ENCODE data around the gene TULP1. TPM values are rescaled to one million over a fixed set of nuclear protein-coding genes. Genes with fewer than 3 reads are reported as not detected.

Gene TULP1
- total and polyA plus RNA-seq, 2 of the 8 experiments (the other 6 are each of a cell fraction or from before 2014, with no cell fraction given): 3.2 to 6.8 TPM

DNA sequence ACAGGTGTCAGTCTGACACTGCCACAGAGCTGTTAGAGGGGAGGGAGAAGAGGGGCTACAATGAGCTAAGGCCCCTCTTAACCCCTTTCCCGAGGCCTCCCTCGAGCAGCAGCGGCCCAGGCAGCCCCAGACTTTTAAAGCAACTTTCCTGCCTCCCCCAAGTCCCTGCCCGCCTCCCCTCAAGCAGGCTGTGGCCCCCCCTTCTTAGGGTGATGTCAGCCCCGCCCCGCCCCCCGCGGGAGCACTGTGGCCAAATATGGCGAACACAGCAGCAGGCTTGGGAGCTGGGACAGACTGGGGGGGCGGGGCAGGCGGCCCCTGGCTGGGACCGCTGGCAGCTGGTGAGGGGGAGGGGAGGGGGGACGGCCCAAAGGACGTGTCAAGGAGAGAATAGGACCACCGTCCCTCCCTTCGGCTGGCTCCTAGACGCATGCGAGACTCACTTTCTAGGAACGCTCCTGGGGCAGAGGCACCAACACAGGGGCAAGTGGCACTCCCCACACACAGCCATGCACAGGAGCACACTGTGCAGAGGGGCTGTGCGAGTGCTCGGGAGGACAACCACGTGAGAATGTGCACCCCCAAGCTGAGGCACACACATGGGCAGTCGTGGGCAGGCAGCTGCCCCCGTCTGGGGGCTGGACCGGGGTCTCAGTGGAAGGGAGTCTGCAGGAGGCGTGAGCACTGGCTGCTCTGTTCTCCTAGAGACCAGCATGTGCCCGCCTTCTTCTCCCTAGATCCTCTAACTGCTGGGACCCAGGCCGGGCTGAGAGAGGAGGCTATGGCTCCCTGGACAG lies 22.5 kb downstream of the TULP1 start (continued):
- no peak for TF ChIP-seq HDAC6 (IDR thresholded peaks at IDR 0.05; ENCODE audit: low read depth, low read length)
- TF ChIP-seq POLR2AphosphoS5 (IDR thresholded peaks at IDR 0.05; ENCODE audit: low read depth, low read length): peak; percentile 61
- no peak for TF ChIP-seq GTF2F1 (IDR thresholded peaks at IDR 0.05; ENCODE audit: borderline replicate concordance, low read depth, low read length)
- TF ChIP-seq SIRT6 (IDR thresholded peaks at IDR 0.05; ENCODE audit: low read length): no peak
- peak; percentile 62; the same call in 1 of the 2 replicates for TF ChIP-seq TCF12 (IDR thresholded peaks at IDR 0.05; ENCODE audit: low read depth, low read length)
- no peak; a peak in 1 of 3 replicates for TF ChIP-seq POLR2A (IDR thresholded peaks at IDR 0.05; ENCODE audit: control extremely low read depth in 1 of 2, low read depth in 2 of 2, low read length in 2 of 2)
- TF ChIP-seq KDM1A (IDR thresholded peaks at IDR 0.05; ENCODE audit: borderline replicate concordance, low read length): peak; percentile 30; the same call in 1 of the 2 replicates
- no peak for TF ChIP-seq EGR1 (IDR thresholded peaks at IDR 0.05; ENCODE audit: borderline replicate concordance, low read depth, low read length)
- 0 out of 2 replicates have a peak, but pooled peaks have one; percentile 37 for TF ChIP-seq JUN (IDR thresholded peaks at IDR 0.05; ENCODE audit: low read depth, low read length)
- TF ChIP-seq TAF7 (optimal IDR thresholded peaks at IDR 0.05; ENCODE audit: borderline replicate concordance, low read depth, low read length): peak; percentile 8
- TF ChIP-seq POU5F1 (IDR thresholded peaks at IDR 0.05; ENCODE audit: low read depth, low read length): no peak
- TF ChIP-seq SIX5 (IDR thresholded peaks at IDR 0.05; ENCODE audit: low read depth, low read length): no peak
- TF ChIP-seq KDM5A (IDR thresholded peaks at IDR 0.05; ENCODE audit: low read length): no peak
- TF ChIP-seq, protein P1, sequence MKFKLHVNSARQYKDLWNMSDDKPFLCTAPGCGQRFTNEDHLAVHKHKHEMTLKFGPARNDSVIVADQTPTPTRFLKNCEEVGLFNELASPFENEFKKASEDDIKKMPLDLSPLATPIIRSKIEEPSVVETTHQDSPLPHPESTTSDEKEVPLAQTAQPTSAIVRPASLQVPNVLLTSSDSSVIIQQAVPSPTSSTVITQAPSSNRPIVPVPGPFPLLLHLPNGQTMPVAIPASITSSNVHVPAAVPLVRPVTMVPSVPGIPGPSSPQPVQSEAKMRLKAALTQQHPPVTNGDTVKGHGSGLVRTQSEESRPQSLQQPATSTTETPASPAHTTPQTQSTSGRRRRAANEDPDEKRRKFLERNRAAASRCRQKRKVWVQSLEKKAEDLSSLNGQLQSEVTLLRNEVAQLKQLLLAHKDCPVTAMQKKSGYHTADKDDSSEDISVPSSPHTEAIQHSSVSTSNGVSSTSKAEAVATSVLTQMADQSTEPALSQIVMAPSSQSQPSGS (IDR thresholded peaks at IDR 0.05; ENCODE audit: low read length): peak; percentile 60; the same call in 1 of the 2 replicates
- peak; percentile 64 for TF ChIP-seq ASH2L (IDR thresholded peaks at IDR 0.05; ENCODE audit: low read length)
- TF ChIP-seq, protein P2, sequence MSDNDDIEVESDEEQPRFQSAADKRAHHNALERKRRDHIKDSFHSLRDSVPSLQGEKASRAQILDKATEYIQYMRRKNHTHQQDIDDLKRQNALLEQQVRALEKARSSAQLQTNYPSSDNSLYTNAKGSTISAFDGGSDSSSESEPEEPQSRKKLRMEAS (IDR thresholded peaks at IDR 0.05): peak; percentile 60; the same call in 1 of the 2 replicates
- TF ChIP-seq YY1 (IDR thresholded peaks at IDR 0.05; ENCODE audit: low read depth, low read length): 0 out of 2 replicates have a peak, but pooled peaks have one; percentile 45
- 0 out of 2 replicates have a peak, but pooled peaks have one; percentile 4 for TF ChIP-seq TAF1 (IDR thresholded peaks at IDR 0.05; ENCODE audit: low read depth, low read length)
